ENCODE measurements around the gene ANKRD24.
A peak's percentile ranks its signal among the peaks of the same experiment; 100 is the strongest.
"Not testable (repeated sequence)": the region's sequence is repeated elsewhere in the genome, so short reads cannot be mapped to it uniquely, and the experiment has no call there.

The ANKRD24 gene

GRCh38 chr19:4230237-4230636 lies 47.7 kb downstream of the ANKRD24 start:
- not testable (repeated sequence) for DNase-seq (ENCODE audit: low read depth)

GRCh38 chr19:4231521-4231920 lies 49.0 kb downstream of the ANKRD24 start:
- DNase-seq (ENCODE audit: low read depth): not testable (repeated sequence)

- DNase-seq (ENCODE audit: low read depth): not testable (repeated sequence)
These were observed 49.6 kb downstream of the ANKRD24 start for GRCh38 chr19:4232139-4232538.

GRCh38 chr19:4232614-4233281 lies 50.3 kb downstream of the ANKRD24 start:
- no peak for DNase-seq (ENCODE audit: low read depth)

- DNase-seq (ENCODE audit: low read depth): peak; percentile 19
These were observed 50.9 kb downstream of the ANKRD24 start for GRCh38 chr19:4233282-4233853.

- no peak for DNase-seq (ENCODE audit: low read depth)
These were observed 51.8 kb downstream of the ANKRD24 start for GRCh38 chr19:4234142-4234861.

- DNase-seq (ENCODE audit: low read depth): no peak
These were observed 52.3 kb downstream of the ANKRD24 start for GRCh38 chr19:4234862-4235201.

- not testable (repeated sequence) for DNase-seq (ENCODE audit: low read depth)
These were observed 55.0 kb downstream of the ANKRD24 start for GRCh38 chr19:4237510-4237909.

- DNase-seq (ENCODE audit: low read depth): no peak
These were observed 56.3 kb downstream of the ANKRD24 start for GRCh38 chr19:4238831-4239230.

GRCh38 chr19:4241824-4242430 lies 59.4 kb downstream of the ANKRD24 start:
- DNase-seq (ENCODE audit: low read depth): no peak

GRCh38 chr19:4245938-4246337 lies 63.4 kb downstream of the ANKRD24 start:
- not testable (repeated sequence) for DNase-seq (ENCODE audit: low read depth)

- DNase-seq (ENCODE audit: low read depth): peak; percentile 100
These were observed 64.5 kb downstream of the ANKRD24 start, which contains the start of gene YJU2 for GRCh38 chr19:4246767-4247593. YJU2 (plus strand) TSS chr19:4247080; CDS start chr19:4247147, 67 bp downstream.

GRCh38 chr19:4256563-4256962 lies 74.1 kb downstream of the ANKRD24 start:
- DNase-seq (ENCODE audit: low read depth): no peak

GRCh38 chr19:4257025-4257424 lies 74.5 kb downstream of the ANKRD24 start:
- DNase-seq (ENCODE audit: low read depth): no peak

- DNase-seq (ENCODE audit: low read depth): no peak
These were observed 75.7 kb downstream of the ANKRD24 start for GRCh38 chr19:4258181-4258580.

- no peak for DNase-seq (ENCODE audit: low read depth)
These were observed 78.2 kb downstream of the ANKRD24 start for GRCh38 chr19:4260613-4261191.

GRCh38 chr19:4264812-4265211 lies 82.3 kb downstream of the ANKRD24 start:
- no peak for DNase-seq (ENCODE audit: low read depth)

- no peak for DNase-seq (ENCODE audit: low read depth)
These were observed 83.9 kb downstream of the ANKRD24 start for GRCh38 chr19:4266253-4267000.

GRCh38 chr19:4267101-4267900 lies 84.8 kb downstream of the ANKRD24 start:
- DNase-seq (ENCODE audit: low read depth): peak; percentile 42

Data from EH (cell line).